IMR-90 (cell line): ENCODE results near the gene THSD7B. TPM values are rescaled to one million over a fixed set of nuclear protein-coding genes. Genes with fewer than 3 reads are reported as not detected.

Experiments used
- ATAC-seq: fragments of 200-7000 bp; cut with Tn5 transposase; 2 replicates; pipeline ENCODE4 v1.9.1; 2020; ENCODE audit warnings: low read depth, mild to moderate bottlenecking, moderate library complexity
- BruUV-seq: library from RNA; stranded (reverse); fragments of 400-500 nt; replicated peaks from 2 replicates; lab custom pipeline; 2021; lab: Mats Ljungman, UMichigan
- CTCF ChIA-PET: fragments of 300-600 bp; formaldehyde crosslinking; extraction: SDS; loops from one replicate; lab custom pipeline; 2021; ENCODE audit warnings: antibody characterized with exemption; lab: Yijun Ruan, JAX
- POLR2A ChIA-PET: fragments of 300-600 bp; sonication (Branson Sonifier 250); formaldehyde crosslinking; loops from one replicate; lab custom pipeline; 2022; ENCODE audit warnings: antibody characterized with exemption; ENCODE audit not compliant: unreplicated experiment; lab: Charles Lee
- DNase-seq: peaks from one replicate; pipeline ENCODE4 v3.0.0; 2013
- H2AFZ ChIP-seq: replicated peaks from 2 replicates; pipeline ENCODE3; 2013; ENCODE audit warnings: low read length, mild to moderate bottlenecking; ENCODE audit not compliant: poor library complexity
- H2AK5ac ChIP-seq: 2 replicates; pipeline ENCODE4 v1.6.1; 2013; ENCODE audit warnings: low read depth, low read length, inconsistent platforms
- H2AK9ac ChIP-seq: replicated peaks from 2 replicates; pipeline ENCODE3; 2013; ENCODE audit warnings: mild to moderate bottlenecking, low read depth, low read length, moderate library complexity; ENCODE audit not compliant: poor library complexity
- H2BK120ac ChIP-seq: 2 replicates; pipeline ENCODE4 v1.6.1; 2013; ENCODE audit warnings: low read depth, low read length, inconsistent platforms
- H2BK15ac ChIP-seq: 3 replicates; pipeline ENCODE4 v1.6.1; 2013; ENCODE audit warnings: low read depth, low read length, inconsistent platforms
- H2BK20ac ChIP-seq: 2 replicates; pipeline ENCODE4 v1.6.1; 2013; ENCODE audit warnings: low read depth, mild to moderate bottlenecking, inconsistent platforms, low read length, moderate library complexity
- H2BK5ac ChIP-seq: 2 replicates; pipeline ENCODE4 v1.6.1; 2013; ENCODE audit warnings: mild to moderate bottlenecking, low read depth, low read length, inconsistent platforms; ENCODE audit not compliant: poor library complexity, severe bottlenecking
- H3K14ac ChIP-seq: replicated peaks from 2 replicates; pipeline ENCODE4 v1.6.1; 2013; ENCODE audit warnings: low read depth, low read length, inconsistent platforms
- H3K18ac ChIP-seq: 2 replicates; pipeline ENCODE4 v1.6.1; 2013; ENCODE audit warnings: low read depth, low read length, control low read depth
- H3K23ac ChIP-seq: 2 replicates; pipeline ENCODE4 v1.6.1; 2013; ENCODE audit warnings: low read depth, low read length, inconsistent platforms
- H3K27ac ChIP-seq: 2 replicates; pipeline ENCODE4 v1.5.1; 2013; ENCODE audit warnings: mild to moderate bottlenecking, control low read depth, low read length; ENCODE audit not compliant: insufficient read depth
- H3K27me3 ChIP-seq: 2 replicates; pipeline ENCODE4 v1.6.1; 2013; ENCODE audit warnings: low read length; ENCODE audit not compliant: control insufficient read depth, insufficient read depth
- H3K36me3 ChIP-seq: 2 replicates; pipeline ENCODE4 v1.6.1; 2013; ENCODE audit warnings: low read length, mixed read lengths; ENCODE audit not compliant: control insufficient read depth, insufficient read depth
- H3K4ac ChIP-seq: 2 replicates; pipeline ENCODE4 v1.6.1; 2013; ENCODE audit warnings: low read depth, low read length, inconsistent platforms
- H3K4me1 ChIP-seq: 2 replicates; pipeline ENCODE4 v1.6.1; 2013; ENCODE audit warnings: low read length, mixed read lengths; ENCODE audit not compliant: control insufficient read depth, insufficient read depth
- H3K4me2 ChIP-seq: 2 replicates; pipeline ENCODE4 v1.6.1; 2013; ENCODE audit warnings: low read depth, mild to moderate bottlenecking, control low read depth, low read length, moderate library complexity
- H3K4me3 ChIP-seq: 2 replicates; pipeline ENCODE4 v1.5.1; 2013; ENCODE audit warnings: low read depth, mild to moderate bottlenecking, control low read depth, low read length, moderate library complexity; ENCODE audit not compliant: insufficient read depth
- H3K56ac ChIP-seq: 2 replicates; pipeline ENCODE4 v1.6.1; 2013; ENCODE audit warnings: low read length, inconsistent platforms; ENCODE audit not compliant: insufficient read depth; ENCODE audit errors: extremely low read depth
- H3K79me1 ChIP-seq, 2 experiments: 2 replicates each; pipeline ENCODE4 v1.6.1; 2013; ENCODE audit warnings: low read length in 2 of 2, inconsistent platforms in 1 of 2, low read depth in 1 of 2
- H3K9ac ChIP-seq: 2 replicates; pipeline ENCODE4 v1.6.1; 2013; ENCODE audit warnings: low read depth, low read length, control low read depth
- H3K9me1 ChIP-seq: 2 replicates; pipeline ENCODE4 v1.6.1; 2013; ENCODE audit warnings: low read length, inconsistent platforms; ENCODE audit not compliant: insufficient read depth
- H3K9me3 ChIP-seq: 2 replicates; pipeline ENCODE4 v1.6.1; 2013; ENCODE audit warnings: low read length; ENCODE audit not compliant: control insufficient read depth, insufficient read depth
- H4K20me1 ChIP-seq: 2 replicates; pipeline ENCODE4 v1.6.1; 2013; ENCODE audit warnings: low read length, inconsistent platforms; ENCODE audit not compliant: insufficient read depth
- H4K5ac ChIP-seq: 2 replicates; pipeline ENCODE4 v1.6.1; 2013; ENCODE audit warnings: mild to moderate bottlenecking, low read depth, low read length, control low read depth
- H4K8ac ChIP-seq, 2 experiments: 2 replicates each; pipeline ENCODE4 v1.6.1; 2013; ENCODE audit warnings: low read depth in 2 of 2, low read length in 2 of 2, control low read depth in 1 of 2, inconsistent platforms in 1 of 2
- H4K91ac ChIP-seq: 2 replicates; pipeline ENCODE4 v1.6.1; 2013; ENCODE audit warnings: low read depth, low read length, inconsistent platforms; ENCODE audit not compliant: insufficient read depth
- MAFK ChIP-seq: IDR thresholded peaks from 2 replicates; pipeline ENCODE4 v1.6.1; 2012; ENCODE audit warnings: low read depth, low read length, improper control_type of control experiment
- MXI1 ChIP-seq: IDR thresholded peaks from 2 replicates; pipeline ENCODE4 v1.6.1; 2012; ENCODE audit warnings: low read depth, mild to moderate bottlenecking, low read length, moderate library complexity, borderline replicate concordance
- NFE2L2 ChIP-seq: fragments of 150-350 bp; IDR thresholded peaks from 2 replicates; pipeline ENCODE4 v1.6.1; 2016; ENCODE audit warnings: low read depth, mild to moderate bottlenecking, low read length
- RAD21 ChIP-seq: IDR thresholded peaks from 2 replicates; pipeline ENCODE4 v1.6.1; 2012; ENCODE audit warnings: low read length, improper control_type of control experiment
- RCOR1 ChIP-seq: IDR thresholded peaks from 2 replicates; pipeline ENCODE4 v1.6.1; 2012; ENCODE audit warnings: mild to moderate bottlenecking, low read length, improper control_type of control experiment; ENCODE audit not compliant: insufficient replicate concordance
- WGBS, 2 experiments: methylation state at CpG; one replicate each; pipeline versions ENCODE4 v1.1.5 to v1.1.7; 2013; ENCODE audit warnings: missing lambda C conversion rate in 2 of 2; ENCODE audit not compliant: insufficient read length in 1 of 2; ENCODE audit errors: extremely low coverage in 2 of 2; 5-methylcytosine and 5-hydroxymethylcytosine counted together
- dilution Hi-C: fragments of 300-500 bp; cut with HindIII; formaldehyde crosslinking; loops from one replicate; pipeline ENCODE4 v1.14.3; 2018; ENCODE audit warnings: low sequenced_read_pairs; ENCODE audit not compliant: unreplicated experiment
- in situ Hi-C: fragments of 300-500 bp; cut with MboI; formaldehyde crosslinking; loops from 3 replicates; pipeline ENCODE4 v1.14.3; 2019; ENCODE audit warnings: low sequenced_read_pairs, inconsistent platforms, mixed read lengths
- intact Hi-C: fragments of 100-400 bp; cut with micrococcal nuclease; formaldehyde crosslinking; loops from 2 replicates; pipeline ENCODE4 v1.10.0; 2022
- polyA plus RNA-seq, 3 experiments: library from polyadenylated mRNA; depleted of rRNA; stranded (reverse); fragments of >200 nt; gene quantifications; 2 replicates each; pipeline ENCODE4 v1.2.3, GENCODE V29; 2012; ENCODE audit warnings: low replicate concordance in 1 of 3
- total RNA-seq: library from RNA; depleted of rRNA; stranded (reverse); fragments of >200 nt; gene quantifications from 2 replicates; pipeline ENCODE4 v1.2.3, GENCODE V29; 2012
- TF ChIP-seq, protein P1 (sequence below): conservative IDR thresholded peaks from 2 replicates; pipeline ENCODE4 v1.5.1; 2012; ENCODE audit warnings: mild to moderate bottlenecking, low read depth, low read length, improper control_type of control experiment

The THSD7B gene
- total and polyA plus RNA-seq, 2 of the 4 experiments (the other 2 are of a cell fraction) = not detected

DNA sequence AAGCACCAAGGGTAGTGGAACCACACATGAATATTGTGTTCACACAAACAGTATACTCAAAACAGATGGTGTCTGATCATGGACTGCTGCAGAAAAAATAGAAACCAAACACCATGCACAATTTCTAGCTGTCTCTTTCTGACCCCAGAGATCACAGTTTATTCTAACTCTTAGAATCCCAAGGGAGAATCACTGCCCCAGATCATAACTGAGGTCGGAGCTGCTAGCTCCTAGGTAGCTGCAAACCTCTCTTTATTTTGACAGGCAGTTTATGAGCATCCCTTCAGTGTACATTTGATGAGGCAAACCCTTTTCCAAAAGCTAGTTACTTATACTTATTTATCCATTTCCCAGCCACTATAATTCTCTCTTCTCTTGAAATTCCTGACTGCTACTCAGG is 759.8 kb downstream of the THSD7B start:
- ChIA-PET POLR2A (no interaction called here), CTCF (no interaction called here)
- Histone ChIP-seq H3K4me3 (no peak overlapping the region), H2BK120ac (no peak overlapping the region), H3K27me3 (no peaks in the 10 kb centered on the region), H2BK15ac (no peak overlapping the region), H2AFZ (no peak overlapping the region), H2BK20ac (no peak overlapping the region), H3K4me1 (no peaks in the 10 kb centered on the region), H3K9ac (no peak overlapping the region), H2BK5ac (no peak overlapping the region), H3K4ac (no peak overlapping the region), H3K18ac (no peak overlapping the region), H3K9me3 (peaks cover 3% of the 10 kb centered on the region; the same call in 1 of the 2 replicates), H3K27ac (no peak overlapping the region), H3K56ac (no peak overlapping the region), H2AK5ac (no peak overlapping the region), H4K20me1 (no peaks in the 10 kb centered on the region), H3K9me1 (no peaks in the 10 kb centered on the region), H4K91ac (no peak overlapping the region), H4K5ac (no peak overlapping the region), H3K4me2 (no peak overlapping the region), H3K14ac (no peak overlapping the region), H3K23ac (no peak overlapping the region), H3K79me1 (no peaks in the 10 kb centered on the region), H3K36me3 (no peaks in the 10 kb centered on the region), H2AK9ac (no peak overlapping the region), H4K8ac (no peak overlapping the region)
- no CpG with 5 or more reads among the region's 1 CpG for WGBS, 2 experiments
- BruUV-seq = no TSS peak
- in situ Hi-C loops (no loop called here), dilution Hi-C loops (no loop called here), intact Hi-C loops (no loop called here)
- ATAC-seq (no peak), DNase-seq (no peak)
- TF ChIP-seq MAFK (no peak), RCOR1 (no peak), RAD21 (no peak), NFE2L2 (no peak), MXI1 (no peak)
- TF ChIP-seq, protein P1, sequence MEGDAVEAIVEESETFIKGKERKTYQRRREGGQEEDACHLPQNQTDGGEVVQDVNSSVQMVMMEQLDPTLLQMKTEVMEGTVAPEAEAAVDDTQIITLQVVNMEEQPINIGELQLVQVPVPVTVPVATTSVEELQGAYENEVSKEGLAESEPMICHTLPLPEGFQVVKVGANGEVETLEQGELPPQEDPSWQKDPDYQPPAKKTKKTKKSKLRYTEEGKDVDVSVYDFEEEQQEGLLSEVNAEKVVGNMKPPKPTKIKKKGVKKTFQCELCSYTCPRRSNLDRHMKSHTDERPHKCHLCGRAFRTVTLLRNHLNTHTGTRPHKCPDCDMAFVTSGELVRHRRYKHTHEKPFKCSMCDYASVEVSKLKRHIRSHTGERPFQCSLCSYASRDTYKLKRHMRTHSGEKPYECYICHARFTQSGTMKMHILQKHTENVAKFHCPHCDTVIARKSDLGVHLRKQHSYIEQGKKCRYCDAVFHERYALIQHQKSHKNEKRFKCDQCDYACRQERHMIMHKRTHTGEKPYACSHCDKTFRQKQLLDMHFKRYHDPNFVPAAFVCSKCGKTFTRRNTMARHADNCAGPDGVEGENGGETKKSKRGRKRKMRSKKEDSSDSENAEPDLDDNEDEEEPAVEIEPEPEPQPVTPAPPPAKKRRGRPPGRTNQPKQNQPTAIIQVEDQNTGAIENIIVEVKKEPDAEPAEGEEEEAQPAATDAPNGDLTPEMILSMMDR = no peak
